Stimulated activated CD4-positive, alpha-beta T cell treated with anti-CD3 and anti-CD28 coated beads, Interleukin-4, amount 100 ng/mL, for 1 hour (primary cell): Measurements from ENCODE around the gene AKR1C2.
"Not testable (repeated sequence)": the region's sequence is repeated elsewhere in the genome, so short reads cannot be mapped to it uniquely, and the experiment has no call there.

Source experiments
- DNase-seq: peaks from one replicate; pipeline ENCODE4 v3.0.0-alpha.2; 2020

The AKR1C2 gene

GRCh38 chr10:4984971-4985594, 18.6 kb downstream of the AKR1C2 start:
- DNase-seq, result no peak

- no peak for DNase-seq
Measured at GRCh38 chr10:4984223-4984622, 19.4 kb downstream of the AKR1C2 start.

GRCh38 chr10:4983615-4984216, 19.9 kb downstream of the AKR1C2 start:
- no peak for DNase-seq

- no peak for DNase-seq
Measured at GRCh38 chr10:4982764-4983226, 20.9 kb downstream of the AKR1C2 start.

- DNase-seq, result no peak
Measured at GRCh38 chr10:4981722-4982471, 21.8 kb downstream of the AKR1C2 start.

GRCh38 chr10:4980793-4981192, 22.9 kb downstream of the AKR1C2 start:
- no peak for DNase-seq

GRCh38 chr10:4978870-4979269, 24.8 kb downstream of the AKR1C2 start:
- no peak for DNase-seq

GRCh38 chr10:4977025-4977424, 26.6 kb downstream of the AKR1C2 start:
- DNase-seq, result no peak

- DNase-seq, result not testable (repeated sequence)
Measured at GRCh38 chr10:4974400-4974799, 29.3 kb downstream of the AKR1C2 start.

- DNase-seq, result not testable (repeated sequence)
Measured at GRCh38 chr10:4973294-4973693, 30.4 kb downstream of the AKR1C2 start.

- DNase-seq, result not testable (repeated sequence)
Measured at GRCh38 chr10:4972369-4973142, 31.1 kb downstream of the AKR1C2 start.

GRCh38 chr10:4970362-4970761, 33.3 kb downstream of the AKR1C2 start:
- not testable (repeated sequence) for DNase-seq

GRCh38 chr10:4969289-4969688, 34.4 kb downstream of the AKR1C2 start:
- not testable (repeated sequence) for DNase-seq

GRCh38 chr10:4967189-4967588, 36.5 kb downstream of the AKR1C2 start:
- DNase-seq, result not testable (repeated sequence)

GRCh38 chr10:4965763-4966162, 37.9 kb downstream of the AKR1C2 start:
- DNase-seq, result not testable (repeated sequence)

GRCh38 chr10:4963815-4964154, 39.9 kb downstream of the AKR1C2 start:
- DNase-seq, result not testable (repeated sequence)

GRCh38 chr10:4962876-4963814, 40.5 kb downstream of the AKR1C2 start, which contains the start of gene AKR1C1:
TSS of gene AKR1C1 (plus strand) at chr10:4963415. CDS start at chr10:4963445, 30 bp downstream.
- not testable (repeated sequence) for DNase-seq

GRCh38 chr10:4962308-4962707, 41.3 kb downstream of the AKR1C2 start:
- DNase-seq, result not testable (repeated sequence)

- not testable (repeated sequence) for DNase-seq
Measured at GRCh38 chr10:4961558-4961957, 42.1 kb downstream of the AKR1C2 start.

GRCh38 chr10:4956955-4957645, 46.6 kb downstream of the AKR1C2 start:
- not testable (repeated sequence) for DNase-seq

- DNase-seq, result not testable (repeated sequence)
Measured at GRCh38 chr10:4956088-4956487, 47.6 kb downstream of the AKR1C2 start.
